Progenitor cell of endocrine pancreas (in vitro differentiated cells): ENCODE results near the gene FGF19. TPM values are rescaled to one million over a fixed set of nuclear protein-coding genes. Genes with fewer than 3 reads are reported as not detected.

Experiments used
- DNase-seq: peaks from one replicate; pipeline ENCODE4 v3.0.0; 2021; ENCODE audit warnings: low spot score; ENCODE audit not compliant: unreplicated experiment
- H3K27ac Mint-ChIP-seq: 2 replicates; pipeline ENCODE4 v1.8.0; 2021; ENCODE audit warnings: mild to moderate bottlenecking, moderate library complexity, mixed read lengths
- H3K27me3 Mint-ChIP-seq: 2 replicates; pipeline ENCODE4 v1.8.0; 2021; ENCODE audit warnings: mixed read lengths
- H3K36me3 Mint-ChIP-seq: 2 replicates; pipeline ENCODE4 v1.8.0; 2022; ENCODE audit warnings: mixed read lengths; ENCODE audit not compliant: insufficient read depth
- H3K4me1 Mint-ChIP-seq: 2 replicates; pipeline ENCODE4 v1.8.0; 2021; ENCODE audit warnings: low read depth, mixed read lengths
- H3K4me3 Mint-ChIP-seq: 2 replicates; pipeline ENCODE4 v1.8.0; 2021; ENCODE audit warnings: low read depth, mild to moderate bottlenecking, moderate library complexity, mixed read lengths
- H3K9me3 Mint-ChIP-seq: 2 replicates; pipeline ENCODE4 v1.8.0; 2021; ENCODE audit warnings: low read depth, mixed read lengths
- total RNA-seq: library from RNA; stranded (reverse); gene quantifications from 2 replicates; pipeline ENCODE4 v1.2.1, GENCODE V29; 2021
- TF ChIP-seq, protein P1 (sequence below): fragments of 200-600 bp; sonication (generic); IDR thresholded peaks from one replicate; pipeline ENCODE4 v1.5.0; 2021; ENCODE audit warnings: antibody characterized with exemption, mild to moderate bottlenecking; ENCODE audit not compliant: unreplicated experiment

Gene FGF19
- total RNA-seq, 1 donor from 2014 or later = not detected

DNA sequence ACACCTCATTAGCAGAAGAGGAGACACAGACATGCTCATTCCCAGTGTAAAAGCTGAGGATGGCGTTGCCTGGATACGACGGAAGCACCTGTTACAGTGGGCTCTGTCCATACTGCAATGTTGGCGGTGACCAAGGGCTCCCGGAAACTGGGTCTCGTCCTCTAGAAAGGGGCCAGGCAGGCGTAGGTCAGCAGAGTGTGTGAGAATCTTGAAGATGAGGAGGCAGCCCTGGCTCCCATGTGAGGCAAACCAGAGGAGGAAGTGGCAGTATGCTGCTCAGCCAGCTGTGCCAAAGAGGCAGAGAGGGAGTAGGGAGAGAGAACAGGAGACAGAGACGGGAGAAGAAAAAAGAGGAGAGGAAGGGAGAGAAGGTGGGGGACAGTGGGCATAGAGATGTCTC is 38.9 kb downstream of the FGF19 start:
- Mint-ChIP-seq H3K27ac (no peak overlapping the region), H3K4me3 (no peak overlapping the region), H3K27me3 (no peaks in the 10 kb centered on the region), H3K36me3 (peaks cover 7% of the 10 kb centered on the region), H3K9me3 (no peaks in the 10 kb centered on the region), H3K4me1 (no peaks in the 10 kb centered on the region)
- TF ChIP-seq, protein P1, sequence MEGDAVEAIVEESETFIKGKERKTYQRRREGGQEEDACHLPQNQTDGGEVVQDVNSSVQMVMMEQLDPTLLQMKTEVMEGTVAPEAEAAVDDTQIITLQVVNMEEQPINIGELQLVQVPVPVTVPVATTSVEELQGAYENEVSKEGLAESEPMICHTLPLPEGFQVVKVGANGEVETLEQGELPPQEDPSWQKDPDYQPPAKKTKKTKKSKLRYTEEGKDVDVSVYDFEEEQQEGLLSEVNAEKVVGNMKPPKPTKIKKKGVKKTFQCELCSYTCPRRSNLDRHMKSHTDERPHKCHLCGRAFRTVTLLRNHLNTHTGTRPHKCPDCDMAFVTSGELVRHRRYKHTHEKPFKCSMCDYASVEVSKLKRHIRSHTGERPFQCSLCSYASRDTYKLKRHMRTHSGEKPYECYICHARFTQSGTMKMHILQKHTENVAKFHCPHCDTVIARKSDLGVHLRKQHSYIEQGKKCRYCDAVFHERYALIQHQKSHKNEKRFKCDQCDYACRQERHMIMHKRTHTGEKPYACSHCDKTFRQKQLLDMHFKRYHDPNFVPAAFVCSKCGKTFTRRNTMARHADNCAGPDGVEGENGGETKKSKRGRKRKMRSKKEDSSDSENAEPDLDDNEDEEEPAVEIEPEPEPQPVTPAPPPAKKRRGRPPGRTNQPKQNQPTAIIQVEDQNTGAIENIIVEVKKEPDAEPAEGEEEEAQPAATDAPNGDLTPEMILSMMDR = no peak
- DNase-seq = no peak

DNA sequence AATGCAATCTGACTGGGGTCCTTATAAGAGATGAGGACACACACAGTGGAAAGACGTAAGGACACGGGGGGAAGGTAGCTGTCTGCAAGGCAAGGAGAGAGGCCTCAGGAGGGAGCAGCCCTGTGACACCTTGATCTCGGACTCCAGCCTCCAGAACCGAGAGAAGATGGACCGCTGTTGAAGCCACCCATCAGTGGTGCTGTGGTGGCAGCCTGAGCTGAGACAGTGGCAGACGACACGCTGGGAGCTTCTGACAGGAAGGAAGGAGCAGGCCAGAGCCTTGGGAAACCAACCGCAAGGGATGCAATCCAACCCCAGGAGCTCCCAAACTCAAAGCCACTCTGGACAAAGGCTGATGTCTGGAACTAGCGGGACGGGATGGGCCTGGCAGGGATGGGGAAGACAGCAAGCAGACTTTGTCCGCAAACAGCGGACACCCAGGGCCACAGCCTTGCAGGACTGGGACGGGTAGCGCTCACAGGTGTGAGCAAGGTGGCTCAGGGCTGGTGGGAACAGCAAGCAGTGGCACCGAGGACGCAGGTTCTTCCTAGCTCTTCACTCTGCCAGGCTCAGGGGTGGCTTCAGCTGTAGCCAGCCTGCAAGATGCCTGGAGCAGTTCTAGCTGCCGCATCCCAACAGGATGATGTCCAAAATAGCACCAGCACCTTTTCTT is 39.6 kb downstream of the FGF19 start:
- DNase-seq = no peak
- TF ChIP-seq, protein P1 = no peak
- no peak overlapping the region for H3K27ac Mint-ChIP-seq
- no peak overlapping the region for H3K4me3 Mint-ChIP-seq
- H3K27me3 Mint-ChIP-seq = no peaks in the 10 kb centered on the region
- no peaks in the 10 kb centered on the region for H3K9me3 Mint-ChIP-seq
- H3K4me1 Mint-ChIP-seq = no peaks in the 10 kb centered on the region
- H3K36me3 Mint-ChIP-seq = peaks cover 7% of the 10 kb centered on the region

DNA sequence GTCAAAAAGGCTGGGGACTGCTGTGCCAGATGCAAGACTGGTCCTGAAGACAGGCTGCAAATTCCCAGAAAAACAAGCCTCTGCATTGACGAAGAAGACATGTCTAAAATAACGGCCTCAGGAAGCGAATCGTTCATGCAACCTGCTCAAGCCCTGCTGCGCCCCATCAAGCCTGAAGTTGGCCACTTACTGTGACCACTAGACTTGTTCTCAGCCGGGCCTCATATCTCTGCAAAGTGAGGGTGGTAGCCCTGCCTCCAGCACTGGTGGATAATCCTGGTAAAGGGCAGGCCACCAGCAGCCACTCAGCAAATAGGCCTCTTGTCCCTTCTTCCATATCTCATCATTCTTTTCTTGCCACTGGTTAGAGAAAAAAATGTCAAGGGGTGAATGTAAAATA is 40.5 kb downstream of the FGF19 start:
- Mint-ChIP-seq H3K4me1 (peaks cover 3% of the 10 kb centered on the region), H3K27ac (no peak overlapping the region), H3K9me3 (no peaks in the 10 kb centered on the region), H3K27me3 (no peaks in the 10 kb centered on the region), H3K4me3 (no peak overlapping the region), H3K36me3 (peaks cover 6% of the 10 kb centered on the region)
- TF ChIP-seq, protein P1 = no peak
- no peak for DNase-seq

DNA sequence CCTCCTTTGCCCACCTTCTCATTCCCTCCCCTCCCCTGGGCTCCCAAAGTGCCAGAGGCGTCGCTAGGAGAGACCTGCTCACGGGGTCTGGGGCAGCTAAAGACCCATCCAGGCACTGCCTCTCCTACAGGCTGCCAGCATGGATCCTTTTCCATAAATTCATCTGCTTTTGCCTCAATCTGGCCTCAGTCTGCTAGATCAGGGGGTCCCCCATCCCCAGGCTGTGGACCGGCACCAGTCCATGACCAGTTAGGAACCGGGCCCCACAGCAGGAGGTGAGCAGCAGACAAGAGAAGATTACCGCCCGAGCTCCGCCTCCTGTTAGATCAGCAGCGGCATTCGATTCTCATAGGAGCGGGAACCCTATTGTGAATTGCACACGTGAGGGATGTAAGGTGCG is 41.0 kb downstream of the FGF19 start:
- TF ChIP-seq, protein P1 = no peak
- no peak for DNase-seq
- Mint-ChIP-seq H3K4me1 (peaks cover 7% of the 10 kb centered on the region), H3K27me3 (no peaks in the 10 kb centered on the region), H3K27ac (no peak overlapping the region), H3K9me3 (no peaks in the 10 kb centered on the region), H3K4me3 (no peak overlapping the region), H3K36me3 (peaks cover 4% of the 10 kb centered on the region)

DNA sequence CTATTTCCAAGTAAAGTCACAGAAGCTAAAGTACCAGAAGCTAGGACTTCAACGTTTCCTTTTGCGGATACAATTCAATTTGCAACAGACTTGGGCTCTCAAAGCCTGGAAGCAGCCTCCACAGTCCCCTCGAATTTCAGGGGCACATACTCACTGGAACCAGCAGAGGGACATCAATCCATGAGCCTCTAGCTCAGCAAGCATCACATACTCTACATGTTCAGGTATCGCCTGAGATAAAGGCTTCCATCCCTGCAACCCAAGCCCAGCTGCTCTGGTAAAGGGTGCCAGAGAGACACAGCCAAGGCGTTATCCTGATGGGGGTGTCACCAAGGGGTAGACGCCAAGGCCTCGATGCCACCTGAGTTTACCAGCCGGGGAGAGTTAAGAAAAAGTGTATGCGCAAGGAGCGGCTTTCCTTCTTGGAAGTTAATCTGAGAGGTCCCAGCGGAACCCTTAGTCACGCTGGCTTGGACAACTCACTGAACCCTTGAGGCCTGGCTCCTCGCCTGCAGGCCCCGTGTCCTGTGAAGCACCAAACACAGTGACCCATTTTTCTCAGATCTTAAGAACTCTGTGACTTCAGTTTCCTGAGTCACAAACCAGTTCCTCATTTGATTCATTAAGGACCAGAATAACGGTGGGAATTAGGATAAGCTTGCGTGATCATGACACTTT is 41.7 kb downstream of the FGF19 start:
- no peak overlapping the region for H3K4me3 Mint-ChIP-seq
- TF ChIP-seq, protein P1 = peak; percentile 41

More for the DNA sequence above, 41.7 kb downstream of the FGF19 start:
- Mint-ChIP-seq H3K4me1 (peaks cover 9% of the 10 kb centered on the region), H3K36me3 (peaks cover 2% of the 10 kb centered on the region), H3K27ac (no peak overlapping the region), H3K27me3 (no peaks in the 10 kb centered on the region), H3K9me3 (no peaks in the 10 kb centered on the region)
- DNase-seq = no peak
